GM12878 (cell line): ENCODE data around the gene ITLN1. TPM values are rescaled to one million over a fixed set of nuclear protein-coding genes. Genes with fewer than 3 reads are reported as not detected.

ENCODE experiments used
- ATAC-seq: fragments of 200-7000 bp; cut with Tn5 transposase; 3 replicates; pipeline ENCODE4 v1.9.1; 2020; ENCODE audit warnings: mild to moderate bottlenecking, moderate library complexity
- BruUV-seq: library from RNA; stranded (reverse); fragments of 400-500 nt; replicated peaks from 2 replicates; lab custom pipeline; 2021; lab: Mats Ljungman, UMichigan
- CTCF ChIA-PET: fragments of 300-600 bp; sonication (Branson Sonifier 250); formaldehyde crosslinking; extraction: SDS; loops from one replicate; lab custom pipeline; 2021; ENCODE audit warnings: inconsistent platforms; lab: Yijun Ruan, JAX
- POLR2A ChIA-PET: fragments of 350-600 bp; formaldehyde crosslinking; extraction: SDS; loops from one replicate; lab custom pipeline; 2021; ENCODE audit warnings: inconsistent platforms; lab: Charles Lee
- RAD21 ChIA-PET: fragments of 300-600 bp; sonication (Branson Sonifier 250); formaldehyde crosslinking; loops from one replicate; lab custom pipeline; 2023; ENCODE audit warnings: antibody characterized with exemption; ENCODE audit not compliant: unreplicated experiment; lab: Charles Lee
- SMC1A ChIA-PET: fragments of 300-600 bp; sonication (Branson Sonifier 250); formaldehyde crosslinking; loops from one replicate; lab custom pipeline; 2023; ENCODE audit not compliant: unreplicated experiment, uncharacterized antibody; lab: Charles Lee
- DNase-seq: peaks from one replicate; pipeline ENCODE4 v3.0.0-alpha.2; 2011; ENCODE audit warnings: low read depth, low spot score
- FAIRE-seq: peaks from 3 replicates; lab custom pipeline; 2011; peaks lifted over from hg19 to GRCh38; lab: Jason Lieb, UNC
- H2AFZ ChIP-seq: 2 replicates; pipeline ENCODE4 v1.6.0; 2011; ENCODE audit warnings: low read depth, low read length, control low read depth; ENCODE audit not compliant: control insufficient read depth
- H3K27ac ChIP-seq: 2 replicates; pipeline ENCODE4 v1.5.1; 2011; ENCODE audit warnings: control low read depth; ENCODE audit not compliant: control insufficient read depth, insufficient read depth
- H3K27me3 ChIP-seq, 2 experiments: replicated peaks in 1 of 2; 2 replicates each; pipeline versions ENCODE4 v1.6.0 to v1.6.1; 2011; ENCODE audit warnings: low read length in 1 of 2; ENCODE audit not compliant: control insufficient read depth in 2 of 2, insufficient read depth in 2 of 2
- H3K36me3 ChIP-seq, 2 experiments: 2 replicates each; pipeline ENCODE4 v1.5.1; 2011; ENCODE audit warnings: low read length in 1 of 2; ENCODE audit not compliant: control insufficient read depth in 2 of 2, insufficient read depth in 2 of 2
- H3K4me1 ChIP-seq: 2 replicates; pipeline ENCODE4 v1.6.1; 2011; ENCODE audit warnings: mild to moderate bottlenecking, low read length, moderate library complexity, mixed read lengths; ENCODE audit not compliant: control insufficient read depth, insufficient read depth
- H3K4me2 ChIP-seq: 2 replicates; pipeline ENCODE4 v1.6.0; 2011; ENCODE audit warnings: control low read depth; ENCODE audit not compliant: control insufficient read depth, insufficient read depth
- H3K4me3 ChIP-seq: fragments of 200-600 bp; sonication (generic); 2 replicates; pipeline ENCODE4 v1.5.1; 2016
- H3K79me2 ChIP-seq: 2 replicates; pipeline ENCODE4 v1.6.0; 2011; ENCODE audit warnings: low read length; ENCODE audit not compliant: control insufficient read depth, insufficient read depth
- H3K9ac ChIP-seq: 2 replicates; pipeline ENCODE4 v1.8.0; 2011; ENCODE audit warnings: low read length, control low read depth, mixed read lengths; ENCODE audit not compliant: control insufficient read depth, insufficient read depth
- H3K9me3 ChIP-seq: replicated peaks from 3 replicates; pipeline ENCODE4 v1.5.1; 2011; ENCODE audit warnings: mild to moderate bottlenecking, low read length; ENCODE audit not compliant: control insufficient read depth, insufficient read depth
- H4K20me1 ChIP-seq: 2 replicates; pipeline ENCODE4 v1.6.0; 2011; ENCODE audit not compliant: control insufficient read depth, insufficient read depth
- CBX3 ChIP-seq: fragments of 200-600 bp; sonication (generic); IDR thresholded peaks from 2 replicates; pipeline ENCODE4 v1.6.1; 2016; ENCODE audit warnings: low read depth, borderline replicate concordance
- EP300 ChIP-seq, 2 experiments: fragments of 150-350 bp in 1 of 2; IDR thresholded peaks; 2 replicates each; pipeline ENCODE4 v1.6.1; 2011 to 2012; ENCODE audit warnings: low read depth in 2 of 2, low read length in 2 of 2, borderline replicate concordance in 1 of 2, improper control_type of control experiment in 1 of 2, inconsistent platforms in 1 of 2; ENCODE audit not compliant: control insufficient read depth in 1 of 2
- FOXK2 ChIP-seq: fragments of 450-650 bp; IDR thresholded peaks from 2 replicates; pipeline ENCODE4 v1.6.1; 2017; ENCODE audit warnings: mild to moderate bottlenecking, moderate library complexity
- HDAC2 ChIP-seq: fragments of 200-600 bp; sonication (generic); IDR thresholded peaks from 2 replicates; pipeline ENCODE4 v1.6.1; 2017
- NFYA ChIP-seq: IDR thresholded peaks from 2 replicates; pipeline ENCODE4 v1.6.1; 2011; ENCODE audit warnings: low read depth, mild to moderate bottlenecking, low read length, improper control_type of control experiment, borderline replicate concordance
- NFYB ChIP-seq: IDR thresholded peaks from 2 replicates; pipeline ENCODE4 v1.6.1; 2011; ENCODE audit warnings: low read depth, mild to moderate bottlenecking, low read length, improper control_type of control experiment, moderate library complexity; ENCODE audit not compliant: insufficient read depth
- PAX5 ChIP-seq: IDR thresholded peaks from 2 replicates; pipeline ENCODE4 v1.6.1; 2011; ENCODE audit warnings: low read depth, low read length, borderline replicate concordance
- PAX8 ChIP-seq: fragments of 450-650 bp; IDR thresholded peaks from 2 replicates; pipeline ENCODE4 v1.6.1; 2017; ENCODE audit warnings: mild to moderate bottlenecking, moderate library complexity
- POU2F2 ChIP-seq: IDR thresholded peaks from 3 replicates; pipeline ENCODE4 v1.6.1; 2011; ENCODE audit warnings: low read depth, mild to moderate bottlenecking, low read length, borderline replicate concordance
- RBBP5 ChIP-seq: fragments of 200-600 bp; sonication (generic); conservative IDR thresholded peaks from 2 replicates; pipeline ENCODE4 v1.6.1; 2016
- SP1 ChIP-seq: IDR thresholded peaks from one replicate; pipeline ENCODE4 v1.6.1; 2011; ENCODE audit warnings: low read depth, low read length
- TAF1 ChIP-seq: IDR thresholded peaks from 2 replicates; pipeline ENCODE4 v1.6.1; 2011; ENCODE audit warnings: mild to moderate bottlenecking, low read depth, low read length, borderline replicate concordance
- TBL1XR1 ChIP-seq: IDR thresholded peaks from 2 replicates; pipeline ENCODE4 v1.6.1; 2012; ENCODE audit warnings: low read depth, low read length, improper control_type of control experiment
- WGBS: methylation state at CpG from one replicate; pipeline ENCODE4 v1.1.6; 2016; ENCODE audit warnings: low lambda C conversion rate; ENCODE audit not compliant: insufficient replicate concordance, insufficient coverage; ENCODE audit errors: missing lambda C conversion rate; 5-methylcytosine and 5-hydroxymethylcytosine counted together
- in situ Hi-C: fragments of 300-500 bp; cut with MboI; formaldehyde crosslinking; loops from 9 replicates; pipeline ENCODE4 v1.14.3; 2018; ENCODE audit warnings: mixed read lengths
- intact Hi-C: fragments of 100-400 bp; cut with micrococcal nuclease; formaldehyde crosslinking; loops from one replicate; pipeline ENCODE4 v1.14.2; 2022; ENCODE audit not compliant: unreplicated experiment
- polyA plus RNA-seq, 11 experiments: library from polyadenylated mRNA; depleted of rRNA in 4 of 11; unstranded in 6 of 11; stranded (reverse) in 5 of 11; fragments of >200 nt; fragmentation: Nextera tagmentation in 4 of 11; fragmentation: Illumina TruSeq in 1 of 11; extraction: Ambion mirVana in 4 of 11; extraction: Trizol in 1 of 11; gene quantifications; 1 replicate in 1 of 11; 2 replicates in 10 of 11; pipeline versions ENCODE4 v1.2.1 to v1.2.3, GENCODE V29; 2011 to 2016; ENCODE audit warnings: inconsistent platforms in 2 of 11, missing spikeins in 2 of 11, low read depth in 1 of 11
- total RNA-seq, 4 experiments: library from RNA; depleted of rRNA in 3 of 4; stranded (reverse); fragments of >200 nt in 3 of 4; fragmentation: Illumina TruSeq in 1 of 4; extraction: Trizol in 1 of 4; gene quantifications; 2 replicates each; pipeline versions ENCODE4 v1.2.1 to v1.2.3, GENCODE V29; 2013 to 2021

Gene ITLN1
- total and polyA plus RNA-seq, 10 of the 15 experiments (the other 5 are each of a cell fraction or from before 2014, with no cell fraction given): not detected

DNA sequence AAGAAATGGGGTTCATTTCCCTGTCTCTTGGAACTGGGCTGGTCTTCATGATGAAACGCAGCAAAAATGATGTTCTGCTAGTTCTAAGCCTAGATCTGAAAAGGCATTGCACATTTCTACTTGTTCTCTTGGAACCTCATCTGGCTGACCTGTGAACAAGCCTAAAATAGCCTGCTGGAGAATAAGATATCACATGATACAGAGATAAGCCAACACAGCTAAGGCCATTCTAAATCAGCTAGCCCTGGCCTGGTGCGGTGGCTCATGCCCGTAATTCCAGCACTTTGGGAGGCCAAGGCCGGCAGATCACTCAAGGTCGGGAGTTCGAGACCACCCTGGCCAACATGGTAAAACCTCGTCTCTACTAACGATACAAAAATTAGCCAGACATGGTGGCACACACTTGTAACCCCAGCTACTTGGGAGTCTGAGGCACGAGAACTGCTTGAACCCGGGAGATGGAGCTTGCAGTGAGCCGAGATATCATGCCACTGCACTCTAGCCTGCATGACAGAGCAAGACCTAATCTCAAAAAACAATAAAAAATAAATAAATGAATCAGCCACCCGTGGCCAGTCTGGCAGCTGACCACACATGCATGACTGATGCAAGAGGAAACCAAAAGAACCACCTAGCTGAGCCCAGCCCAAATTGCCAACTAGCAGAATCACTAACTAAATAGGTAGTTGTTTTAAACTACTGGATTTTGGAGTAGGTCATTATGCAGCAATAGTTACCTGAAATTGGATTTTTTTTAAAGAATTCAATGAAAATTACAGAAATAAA is 40.3 kb downstream of the ITLN1 start:
- BruUV-seq: no TSS peak
- no peaks in the 10 kb centered on the region for H4K20me1 ChIP-seq
- FAIRE-seq: no peak
- no peak overlapping the region for H3K4me3 ChIP-seq
- H3K9ac ChIP-seq: no peak overlapping the region
- H3K79me2 ChIP-seq: no peaks in the 10 kb centered on the region
- ChIA-PET POLR2A (interaction anchor here (0.5 to 2.6 kb wide), 4 partner anchors 11 to 281 kb away, joined by 3 to 25 read pairs (median 7); partner anchors contain the start of gene CD244), CTCF (interaction anchor here (0.6 to 4.1 kb wide), 12 partner anchors 10 to 1773 kb away, joined by 3 to 28 read pairs (median 6); partner anchors contain the start of genes CD244 and ITLN2), RAD21 (interaction anchor here (1.0 to 4.8 kb wide), 7 partner anchors 7 to 107 kb away, joined by 3 to 27 read pairs (median 4); partner anchors contain the start of gene CD244), SMC1A (interaction anchor here (0.8 to 13.0 kb wide), 6 partner anchors 11 to 44 kb away, joined by 3 to 229 read pairs (median 8); partner anchors contain the start of gene CD244)
- no peak overlapping the region for H3K4me2 ChIP-seq
- no peaks in the 10 kb centered on the region for H3K27me3 ChIP-seq
- no peak for TF ChIP-seq TBL1XR1
- TF ChIP-seq NFYA: no peak
- no peak for TF ChIP-seq TAF1
- no peak for TF ChIP-seq SP1
- TF ChIP-seq NFYB: no peak
- TF ChIP-seq EP300 (IDR thresholded peaks at IDR 0.05; ENCODE audit: borderline replicate concordance in 1 of 2, control insufficient read depth in 1 of 2, low read depth in 2 of 2, low read length in 2 of 2): no peak
- no peak for TF ChIP-seq HDAC2
- TF ChIP-seq RBBP5: no peak
- no peak for TF ChIP-seq FOXK2
- TF ChIP-seq PAX5: no peak
- TF ChIP-seq PAX8: no peak
- no peak for TF ChIP-seq POU2F2
- TF ChIP-seq CBX3: no peak
- H3K27ac ChIP-seq: no peak overlapping the region
- no peaks in the 10 kb centered on the region; the same call in 2 of the 3 replicates for H3K9me3 ChIP-seq
- intact Hi-C loops (no loop called here), in situ Hi-C loops (no loop called here)
- 79% methylated on average over 12 of the region's 12 CpGs for WGBS
- no peak overlapping the region for H2AFZ ChIP-seq
- DNase-seq: no peak
- H3K36me3 ChIP-seq: no peaks in the 10 kb centered on the region
- no peak; the same call in 2 of the 3 replicates for ATAC-seq
- H3K4me1 ChIP-seq: no peaks in the 10 kb centered on the region
